Ishikawa (cell line): ENCODE data around the gene LONP2.

Experiments
- CEBPB ChIP-seq: IDR thresholded peaks from 2 replicates; pipeline ENCODE4 v1.6.1; 2012
- CREB1 ChIP-seq: IDR thresholded peaks from 2 replicates; pipeline ENCODE4 v1.6.1; 2012; ENCODE audit warnings: low read depth
- EGR1 ChIP-seq: IDR thresholded peaks from 2 replicates; pipeline ENCODE4 v1.6.1; 2012
- EP300 ChIP-seq: IDR thresholded peaks from 2 replicates; pipeline ENCODE4 v1.6.1; 2012; ENCODE audit warnings: borderline replicate concordance
- FOXM1 ChIP-seq: IDR thresholded peaks from 2 replicates; pipeline ENCODE4 v1.6.1; 2012; ENCODE audit warnings: low read depth, borderline replicate concordance
- NFIC ChIP-seq: IDR thresholded peaks from 2 replicates; pipeline ENCODE4 v1.6.1; 2012
- RAD21 ChIP-seq: IDR thresholded peaks from 2 replicates; pipeline ENCODE4 v1.6.1; 2012; ENCODE audit warnings: low read depth
- TAF1 ChIP-seq: IDR thresholded peaks from 2 replicates; pipeline ENCODE4 v1.6.1; 2012; ENCODE audit warnings: low read depth, mild to moderate bottlenecking
- TCF12 ChIP-seq: IDR thresholded peaks from 2 replicates; pipeline ENCODE4 v1.6.1; 2012; ENCODE audit warnings: low read depth
- TEAD4 ChIP-seq: IDR thresholded peaks from 2 replicates; pipeline ENCODE4 v1.6.1; 2012
- YY1 ChIP-seq: IDR thresholded peaks from 2 replicates; pipeline ENCODE4 v1.6.1; 2012; ENCODE audit warnings: low read depth
- ZBTB7A ChIP-seq: IDR thresholded peaks from 2 replicates; pipeline ENCODE4 v1.6.1; 2012; ENCODE audit warnings: low read depth
- TF ChIP-seq, protein P1 (sequence below): IDR thresholded peaks from 2 replicates; pipeline ENCODE4 v1.6.1; 2012
- TF ChIP-seq, protein P2 (sequence below): IDR thresholded peaks from 2 replicates; pipeline ENCODE4 v1.6.1; 2012; ENCODE audit warnings: low read depth, mild to moderate bottlenecking
- TF ChIP-seq, protein P3 (sequence below): IDR thresholded peaks from 2 replicates; pipeline ENCODE4 v1.6.1; 2012

Gene LONP2

DNA sequence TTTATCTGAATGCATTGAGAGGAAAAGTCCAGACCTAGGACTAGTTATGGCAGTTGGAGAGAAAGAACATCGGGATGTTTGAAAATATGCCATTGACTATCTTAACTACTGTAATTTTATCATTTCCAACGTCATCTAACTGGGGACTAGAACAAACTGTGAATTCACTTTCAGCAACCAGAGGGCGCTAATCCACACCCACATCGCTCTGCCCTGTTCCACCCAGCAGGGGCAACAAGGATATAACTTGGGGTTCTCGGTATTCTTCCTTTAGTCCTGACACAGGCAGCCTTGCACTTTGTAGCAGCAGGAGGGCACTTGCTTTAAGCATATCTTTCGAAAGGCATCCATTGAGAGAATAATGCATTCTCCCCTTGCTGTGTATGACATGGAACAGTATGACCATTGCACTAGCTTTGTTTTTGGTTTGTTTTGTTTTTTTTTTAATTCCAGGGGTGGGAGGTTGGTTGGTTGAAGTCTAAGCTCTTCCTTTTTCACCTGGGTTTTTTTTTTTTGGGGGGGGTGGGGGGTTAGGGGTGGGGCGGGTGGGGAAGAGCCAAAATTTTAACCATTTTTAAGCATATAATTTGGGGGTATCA lies 109.6 kb downstream of the LONP2 start:
- TF ChIP-seq RAD21: peak; percentile 77
- TF ChIP-seq CREB1: no peak

DNA sequence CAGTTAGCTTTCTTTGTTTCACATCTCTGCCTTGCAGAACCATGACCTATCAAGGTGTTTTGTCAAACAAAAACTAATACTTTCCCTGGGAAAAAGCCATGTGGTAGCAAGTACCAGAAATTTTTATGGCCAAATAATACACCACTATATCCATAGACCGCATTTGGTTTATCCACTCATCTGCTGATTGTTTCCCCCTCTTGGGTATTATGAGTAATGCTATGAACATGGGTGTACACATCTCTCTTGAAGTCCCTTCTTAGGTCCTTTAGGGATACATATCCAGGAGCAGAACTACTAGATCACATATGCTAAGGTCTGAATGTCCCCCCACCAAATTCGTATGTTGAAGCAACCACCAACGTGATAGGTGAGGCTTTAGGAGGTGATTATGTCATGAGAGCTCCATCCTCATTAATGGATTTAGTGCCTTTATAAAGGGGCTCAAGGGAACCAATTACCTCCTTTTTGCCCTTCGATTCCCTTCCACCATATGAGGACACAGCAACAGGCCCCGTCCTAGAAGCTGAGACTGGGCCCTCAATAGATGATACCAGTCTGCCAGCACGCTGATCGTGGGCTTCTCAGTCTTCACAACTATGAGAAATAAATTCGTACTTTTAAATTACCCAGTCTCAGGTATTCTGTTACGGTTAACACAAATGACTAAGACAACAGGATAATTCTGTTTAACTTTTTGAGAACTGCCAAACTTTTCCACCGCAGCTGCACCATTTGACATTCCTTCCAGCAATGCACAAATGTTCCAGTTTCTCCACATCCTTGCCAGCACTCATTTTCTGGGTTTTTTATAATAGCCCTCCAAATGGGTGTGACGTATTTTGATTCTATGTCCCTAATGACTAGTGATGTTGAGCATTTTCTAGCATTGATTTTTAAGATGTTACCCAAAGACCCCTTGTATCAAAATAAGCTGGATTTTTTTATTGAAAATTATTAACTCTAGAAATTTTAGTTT lies 111.1 kb downstream of the LONP2 start:
- TF ChIP-seq EGR1: no peak
- TF ChIP-seq TAF1: no peak
- TF ChIP-seq TEAD4: no peak
- no peak for TF ChIP-seq YY1
- no peak for TF ChIP-seq CREB1
- no peak for TF ChIP-seq NFIC
- TF ChIP-seq, protein P1, sequence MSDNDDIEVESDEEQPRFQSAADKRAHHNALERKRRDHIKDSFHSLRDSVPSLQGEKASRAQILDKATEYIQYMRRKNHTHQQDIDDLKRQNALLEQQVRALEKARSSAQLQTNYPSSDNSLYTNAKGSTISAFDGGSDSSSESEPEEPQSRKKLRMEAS: no peak
- no peak for TF ChIP-seq RAD21
- TF ChIP-seq TCF12: no peak
- TF ChIP-seq EP300: no peak
- TF ChIP-seq, protein P2, sequence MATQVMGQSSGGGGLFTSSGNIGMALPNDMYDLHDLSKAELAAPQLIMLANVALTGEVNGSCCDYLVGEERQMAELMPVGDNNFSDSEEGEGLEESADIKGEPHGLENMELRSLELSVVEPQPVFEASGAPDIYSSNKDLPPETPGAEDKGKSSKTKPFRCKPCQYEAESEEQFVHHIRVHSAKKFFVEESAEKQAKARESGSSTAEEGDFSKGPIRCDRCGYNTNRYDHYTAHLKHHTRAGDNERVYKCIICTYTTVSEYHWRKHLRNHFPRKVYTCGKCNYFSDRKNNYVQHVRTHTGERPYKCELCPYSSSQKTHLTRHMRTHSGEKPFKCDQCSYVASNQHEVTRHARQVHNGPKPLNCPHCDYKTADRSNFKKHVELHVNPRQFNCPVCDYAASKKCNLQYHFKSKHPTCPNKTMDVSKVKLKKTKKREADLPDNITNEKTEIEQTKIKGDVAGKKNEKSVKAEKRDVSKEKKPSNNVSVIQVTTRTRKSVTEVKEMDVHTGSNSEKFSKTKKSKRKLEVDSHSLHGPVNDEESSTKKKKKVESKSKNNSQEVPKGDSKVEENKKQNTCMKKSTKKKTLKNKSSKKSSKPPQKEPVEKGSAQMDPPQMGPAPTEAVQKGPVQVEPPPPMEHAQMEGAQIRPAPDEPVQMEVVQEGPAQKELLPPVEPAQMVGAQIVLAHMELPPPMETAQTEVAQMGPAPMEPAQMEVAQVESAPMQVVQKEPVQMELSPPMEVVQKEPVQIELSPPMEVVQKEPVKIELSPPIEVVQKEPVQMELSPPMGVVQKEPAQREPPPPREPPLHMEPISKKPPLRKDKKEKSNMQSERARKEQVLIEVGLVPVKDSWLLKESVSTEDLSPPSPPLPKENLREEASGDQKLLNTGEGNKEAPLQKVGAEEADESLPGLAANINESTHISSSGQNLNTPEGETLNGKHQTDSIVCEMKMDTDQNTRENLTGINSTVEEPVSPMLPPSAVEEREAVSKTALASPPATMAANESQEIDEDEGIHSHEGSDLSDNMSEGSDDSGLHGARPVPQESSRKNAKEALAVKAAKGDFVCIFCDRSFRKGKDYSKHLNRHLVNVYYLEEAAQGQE: no peak

DNA sequence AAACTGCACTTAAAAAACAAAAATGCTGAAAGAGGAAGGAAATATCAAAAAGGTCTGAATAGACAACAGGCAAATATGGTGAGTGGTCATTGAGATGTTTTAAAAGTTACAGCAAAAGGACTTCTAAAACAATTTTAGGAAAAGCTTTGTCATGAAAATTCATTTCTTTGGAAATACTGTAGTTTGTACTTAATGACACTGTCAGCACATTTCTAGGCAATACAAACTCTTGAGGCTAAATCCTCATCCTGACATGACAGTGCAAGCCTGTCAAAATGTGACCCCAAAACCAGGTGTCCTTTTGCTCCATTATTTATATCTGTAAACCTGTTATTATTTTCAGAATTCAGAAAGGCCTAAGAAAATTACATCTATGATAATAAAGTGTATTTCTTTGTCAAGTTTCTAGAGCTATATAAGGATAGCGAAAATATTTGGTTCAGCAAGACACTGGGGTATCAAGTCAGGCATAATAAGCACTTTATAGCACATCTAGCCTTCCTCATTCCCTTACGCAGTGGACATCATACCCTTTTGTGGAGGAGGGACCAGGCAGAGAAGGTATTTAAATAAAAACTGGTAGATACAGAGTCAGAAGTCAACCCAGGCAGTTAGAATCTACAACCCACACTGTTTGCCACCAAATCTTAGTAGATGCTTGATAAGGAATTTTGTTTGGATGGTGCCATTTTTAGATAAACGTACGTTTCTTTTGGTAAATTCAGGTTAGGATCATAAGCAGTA lies 112.7 kb downstream of the LONP2 start:
- no peak for TF ChIP-seq TAF1
- TF ChIP-seq TCF12: no peak
- no peak for TF ChIP-seq NFIC
- TF ChIP-seq YY1: no peak
- no peak for TF ChIP-seq TEAD4
- TF ChIP-seq EGR1: no peak
- no peak for TF ChIP-seq FOXM1
- TF ChIP-seq, protein P1: no peak
- TF ChIP-seq, protein P2: no peak
- TF ChIP-seq EP300: no peak
- no peak for TF ChIP-seq ZBTB7A
- TF ChIP-seq RAD21: no peak
- TF ChIP-seq CEBPB: no peak
- no peak for TF ChIP-seq CREB1
- TF ChIP-seq, protein P3, sequence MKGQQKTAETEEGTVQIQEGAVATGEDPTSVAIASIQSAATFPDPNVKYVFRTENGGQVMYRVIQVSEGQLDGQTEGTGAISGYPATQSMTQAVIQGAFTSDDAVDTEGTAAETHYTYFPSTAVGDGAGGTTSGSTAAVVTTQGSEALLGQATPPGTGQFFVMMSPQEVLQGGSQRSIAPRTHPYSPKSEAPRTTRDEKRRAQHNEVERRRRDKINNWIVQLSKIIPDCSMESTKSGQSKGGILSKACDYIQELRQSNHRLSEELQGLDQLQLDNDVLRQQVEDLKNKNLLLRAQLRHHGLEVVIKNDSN: no peak

DNA sequence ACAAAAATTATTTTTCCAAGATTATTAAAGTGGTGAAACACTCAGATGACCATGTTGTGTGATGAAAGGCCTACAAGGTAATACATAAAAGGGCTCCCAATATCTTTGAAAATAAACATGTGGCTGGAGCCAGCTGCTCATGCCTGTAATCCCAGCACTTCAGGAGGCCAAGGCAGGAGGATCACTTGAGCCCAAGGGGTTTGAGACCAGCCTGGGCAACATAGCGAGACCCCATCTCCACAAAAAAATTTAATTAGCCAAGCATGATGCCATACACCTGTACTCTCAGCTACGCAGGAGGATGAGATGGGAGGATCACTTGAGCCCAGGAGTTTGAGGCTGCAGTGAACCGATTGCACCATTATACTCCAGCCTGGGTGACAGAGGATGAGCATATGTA lies 114.3 kb downstream of the LONP2 start:
- TF ChIP-seq TAF1 (no peak), RAD21 (no peak), FOXM1 (no peak), TEAD4 (no peak), EGR1 (no peak), CREB1 (no peak), ZBTB7A (no peak)
- TF ChIP-seq, protein P3: no peak
- TF ChIP-seq, protein P1: no peak

DNA sequence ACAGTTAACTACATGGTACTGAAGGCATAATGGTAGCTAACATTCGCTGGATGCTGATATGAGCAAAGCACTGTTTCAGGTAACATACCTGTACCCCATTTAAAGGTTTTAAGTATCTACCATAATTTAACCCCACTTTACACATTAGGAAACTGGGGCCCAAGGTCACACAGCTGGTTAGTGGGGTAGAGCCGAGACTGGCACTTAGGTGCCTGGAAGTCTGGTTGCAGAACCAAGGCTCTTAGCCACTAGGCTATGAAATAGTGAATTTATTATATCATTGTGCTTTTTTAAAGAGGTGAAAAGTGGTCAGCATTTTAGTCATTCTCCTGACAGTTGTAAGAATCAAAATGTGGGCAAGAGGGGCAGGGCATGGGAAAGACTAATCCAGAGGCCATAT lies 115.9 kb downstream of the LONP2 start:
- TF ChIP-seq EGR1: no peak
- TF ChIP-seq, protein P1: no peak
- no peak for TF ChIP-seq CREB1
- no peak for TF ChIP-seq TCF12
